NB4 (cell line): ENCODE data around the gene TPRG1.

Experiments
- DNase-seq: peaks from one replicate; pipeline ENCODE4 v3.0.0; 2010; ENCODE audit warnings: low read depth
- H3K4me3 ChIP-seq: one replicate; pipeline ENCODE4 v1.5.1; 2011; ENCODE audit warnings: mild to moderate bottlenecking, low read depth, low read length, moderate library complexity
- MYC ChIP-seq: IDR thresholded peaks from 2 replicates; pipeline ENCODE4 v1.6.1; 2011; ENCODE audit warnings: low read depth, low read length
- POLR2A ChIP-seq: IDR thresholded peaks from 2 replicates; pipeline ENCODE4 v1.6.1; 2011; ENCODE audit warnings: mild to moderate bottlenecking; ENCODE audit not compliant: insufficient read length; ENCODE audit errors: extremely low read depth
- TF ChIP-seq, protein P1 (sequence below): IDR thresholded peaks from one replicate; pipeline ENCODE4 v1.5.1; 2012; ENCODE audit warnings: low read depth, low read length
- TF ChIP-seq, protein P2 (sequence below): IDR thresholded peaks from 2 replicates; pipeline ENCODE4 v1.6.1; 2011; ENCODE audit warnings: low read depth, low read length

Gene TPRG1

DNA sequence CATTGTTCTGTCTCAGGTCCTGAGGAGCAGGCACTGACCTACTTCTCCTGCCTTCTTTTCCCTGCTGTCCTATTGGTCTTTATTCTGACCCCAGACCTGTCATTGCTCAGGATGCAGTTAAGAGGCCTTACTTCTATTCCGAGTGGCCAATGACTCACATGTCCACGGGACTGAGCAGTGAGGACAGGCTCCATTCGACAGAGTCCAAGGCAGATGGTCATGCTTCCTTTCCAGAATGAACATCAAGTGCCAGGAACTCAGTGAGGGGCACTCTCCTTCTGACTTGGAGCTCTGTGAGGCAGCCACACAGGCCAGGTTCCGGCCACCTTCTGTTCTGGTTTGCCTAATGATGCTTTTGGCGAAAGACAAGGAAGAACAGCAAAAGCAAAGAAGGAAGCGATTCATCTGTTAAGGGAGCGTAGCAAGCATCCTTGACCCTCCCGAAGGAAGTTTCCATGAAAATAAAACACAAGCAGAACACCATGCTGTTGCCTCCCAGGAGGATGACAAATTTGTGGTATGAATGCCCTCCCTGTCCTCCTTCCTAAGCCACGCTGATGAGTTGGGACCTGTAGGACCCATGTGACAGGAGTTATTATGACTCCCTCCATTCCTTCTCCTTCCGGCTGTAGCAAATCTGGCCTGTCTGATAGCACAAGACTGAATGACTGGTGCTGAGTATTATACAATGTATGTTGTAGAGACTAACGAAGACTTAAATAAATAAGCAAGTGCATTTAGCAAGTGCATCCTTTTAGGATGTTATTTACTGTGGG is 14.4 kb upstream of the TPRG1 start:
- DNase-seq, result no peak
- H3K4me3 ChIP-seq, result no peak overlapping the region
- TF ChIP-seq, protein P1, sequence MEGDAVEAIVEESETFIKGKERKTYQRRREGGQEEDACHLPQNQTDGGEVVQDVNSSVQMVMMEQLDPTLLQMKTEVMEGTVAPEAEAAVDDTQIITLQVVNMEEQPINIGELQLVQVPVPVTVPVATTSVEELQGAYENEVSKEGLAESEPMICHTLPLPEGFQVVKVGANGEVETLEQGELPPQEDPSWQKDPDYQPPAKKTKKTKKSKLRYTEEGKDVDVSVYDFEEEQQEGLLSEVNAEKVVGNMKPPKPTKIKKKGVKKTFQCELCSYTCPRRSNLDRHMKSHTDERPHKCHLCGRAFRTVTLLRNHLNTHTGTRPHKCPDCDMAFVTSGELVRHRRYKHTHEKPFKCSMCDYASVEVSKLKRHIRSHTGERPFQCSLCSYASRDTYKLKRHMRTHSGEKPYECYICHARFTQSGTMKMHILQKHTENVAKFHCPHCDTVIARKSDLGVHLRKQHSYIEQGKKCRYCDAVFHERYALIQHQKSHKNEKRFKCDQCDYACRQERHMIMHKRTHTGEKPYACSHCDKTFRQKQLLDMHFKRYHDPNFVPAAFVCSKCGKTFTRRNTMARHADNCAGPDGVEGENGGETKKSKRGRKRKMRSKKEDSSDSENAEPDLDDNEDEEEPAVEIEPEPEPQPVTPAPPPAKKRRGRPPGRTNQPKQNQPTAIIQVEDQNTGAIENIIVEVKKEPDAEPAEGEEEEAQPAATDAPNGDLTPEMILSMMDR, result no peak
- TF ChIP-seq, protein P2, sequence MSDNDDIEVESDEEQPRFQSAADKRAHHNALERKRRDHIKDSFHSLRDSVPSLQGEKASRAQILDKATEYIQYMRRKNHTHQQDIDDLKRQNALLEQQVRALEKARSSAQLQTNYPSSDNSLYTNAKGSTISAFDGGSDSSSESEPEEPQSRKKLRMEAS, result no peak
- TF ChIP-seq POLR2A (no peak), MYC (no peak)

DNA sequence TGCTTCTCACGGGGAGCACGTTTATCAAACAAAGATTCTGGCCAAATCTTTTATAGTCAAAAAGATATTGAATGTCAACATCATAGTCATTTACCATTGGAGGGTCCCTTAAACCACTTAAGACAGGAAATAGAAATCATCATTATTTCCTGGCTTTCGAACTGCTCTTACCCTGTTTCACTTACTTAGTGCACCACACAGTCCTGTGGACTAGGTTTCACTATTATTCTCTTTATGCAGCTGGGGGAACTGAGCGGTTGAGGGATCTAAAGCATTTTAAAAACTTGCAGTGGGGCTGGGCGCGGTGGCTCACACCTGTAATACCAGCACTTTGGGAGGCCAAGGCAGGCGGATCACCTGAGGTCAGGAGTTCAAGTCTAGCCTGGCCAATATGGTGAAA is 13.7 kb upstream of the TPRG1 start:
- TF ChIP-seq MYC (no peak), POLR2A (no peak)
- TF ChIP-seq, protein P2, result no peak
- no peak overlapping the region for H3K4me3 ChIP-seq
- DNase-seq, result no peak

DNA sequence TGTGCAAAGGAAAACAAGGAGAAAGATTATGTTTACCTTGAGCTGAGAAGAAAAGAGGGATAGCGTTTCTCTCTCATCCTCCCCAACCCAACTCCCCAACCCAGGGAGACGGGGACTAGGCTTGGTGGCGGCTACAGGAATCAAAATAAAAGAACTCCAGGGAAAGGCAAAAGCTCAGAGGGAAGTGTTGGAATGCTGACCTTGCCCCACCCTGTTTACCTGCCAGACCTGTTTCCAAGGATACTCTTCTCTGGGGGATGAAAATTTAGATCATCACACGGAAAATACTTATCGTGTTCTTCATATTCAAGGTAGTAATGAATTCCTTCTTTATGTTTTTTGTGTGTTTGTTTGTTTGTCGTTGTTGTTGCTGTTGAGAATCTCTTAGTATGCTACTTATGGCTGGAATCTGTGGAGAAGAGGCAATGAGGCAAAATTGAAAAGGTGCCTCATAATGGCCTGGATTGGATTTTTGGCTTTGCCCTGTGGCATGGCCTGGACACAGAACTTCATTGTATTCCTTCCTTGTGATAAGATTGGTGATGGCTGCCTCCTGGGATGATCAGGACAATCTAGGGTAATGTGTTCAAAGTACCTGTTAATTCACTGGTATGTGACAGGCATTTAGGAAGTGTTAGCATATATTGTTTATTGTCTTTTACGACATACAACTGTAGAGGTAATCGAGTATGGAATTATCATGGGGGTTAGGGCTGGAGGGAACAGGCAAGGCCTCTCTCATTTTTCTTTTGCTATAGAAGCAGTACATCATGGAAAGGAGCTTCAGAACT is 11.1 kb upstream of the TPRG1 start:
- no peak for DNase-seq
- H3K4me3 ChIP-seq, result no peak overlapping the region
- TF ChIP-seq MYC, result no peak
- TF ChIP-seq, protein P2, result no peak
- TF ChIP-seq, protein P1, result no peak
- no peak for TF ChIP-seq POLR2A

DNA sequence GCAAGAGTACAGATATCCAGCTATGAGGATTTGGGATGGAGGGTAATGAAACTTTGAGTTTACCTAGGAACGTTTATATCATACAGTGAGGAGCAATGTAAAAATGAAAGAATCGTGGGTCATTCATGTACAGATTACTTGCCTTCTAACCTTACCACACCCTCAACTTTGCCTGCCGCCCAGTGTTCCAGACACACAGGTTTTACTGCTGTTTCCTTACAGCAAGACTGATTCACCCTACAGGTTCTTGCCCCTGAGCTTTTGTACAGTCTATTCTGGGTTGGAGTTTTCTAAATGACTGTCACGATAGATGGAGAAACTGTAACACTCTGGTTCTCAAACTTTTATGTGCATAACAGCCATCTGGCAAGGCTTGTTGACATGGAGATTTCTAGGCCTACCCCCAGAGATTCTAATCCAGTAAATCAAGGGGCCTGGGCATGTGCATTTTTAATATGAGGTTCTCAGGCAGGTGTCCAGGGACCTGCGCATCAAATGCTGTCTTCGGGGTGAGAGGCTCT is 6.6 kb upstream of the TPRG1 start:
- TF ChIP-seq, protein P1, result no peak
- H3K4me3 ChIP-seq, result no peak overlapping the region
- DNase-seq, result no peak

DNA sequence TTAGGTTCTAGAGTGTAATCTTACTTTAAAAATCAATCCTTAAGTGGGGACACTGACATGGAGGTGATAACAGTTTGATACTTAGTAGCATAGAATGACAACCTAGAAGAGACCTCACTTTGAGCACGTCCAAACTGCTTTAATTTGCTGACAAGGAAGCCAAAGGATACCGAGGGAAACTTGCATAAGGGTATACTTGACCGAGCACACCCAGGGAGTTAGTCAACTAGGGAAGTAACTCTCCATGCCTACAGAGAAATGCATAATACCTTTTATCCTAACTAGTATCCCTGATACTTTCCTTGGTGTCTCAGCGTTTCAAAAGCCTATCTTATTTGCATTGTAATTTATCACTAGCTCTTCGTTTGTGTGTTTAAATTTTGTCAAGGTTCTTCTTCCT is 5.5 kb upstream of the TPRG1 start:
- DNase-seq, result no peak
- H3K4me3 ChIP-seq, result no peak overlapping the region
- TF ChIP-seq, protein P2, result no peak
- TF ChIP-seq, protein P1, result no peak
- TF ChIP-seq POLR2A (no peak), MYC (no peak)
